ENCODE measurements around the gene ZBTB16. TPM values are rescaled to one million over a fixed set of nuclear protein-coding genes. Genes with fewer than 3 reads are reported as not detected.

Gene ZBTB16
- total and polyA plus RNA-seq, 12 donors, result 7.9 to 119 (median 53.2) TPM

GRCh38 chr11:114167771-114168448 is 108.4 kb downstream of the ZBTB16 start:
- H3K36me3 ChIP-seq (replicated peaks in 1 of 2), result no peaks in the 10 kb centered on the region
- H3K27me3 ChIP-seq, result no peaks in the 10 kb centered on the region
- H3K9me3 ChIP-seq (replicated peaks in 1 of 3), result no peaks in the 10 kb centered on the region
- 75 to 81% (median 78%) methylated on average over 11 of the region's 11 CpGs for WGBS, 4 donors
- no peak overlapping the region for H3K4me3 ChIP-seq
- TF ChIP-seq POLR2A (IDR thresholded peaks at IDR 0.05), result no peak
- TF ChIP-seq, protein P1, sequence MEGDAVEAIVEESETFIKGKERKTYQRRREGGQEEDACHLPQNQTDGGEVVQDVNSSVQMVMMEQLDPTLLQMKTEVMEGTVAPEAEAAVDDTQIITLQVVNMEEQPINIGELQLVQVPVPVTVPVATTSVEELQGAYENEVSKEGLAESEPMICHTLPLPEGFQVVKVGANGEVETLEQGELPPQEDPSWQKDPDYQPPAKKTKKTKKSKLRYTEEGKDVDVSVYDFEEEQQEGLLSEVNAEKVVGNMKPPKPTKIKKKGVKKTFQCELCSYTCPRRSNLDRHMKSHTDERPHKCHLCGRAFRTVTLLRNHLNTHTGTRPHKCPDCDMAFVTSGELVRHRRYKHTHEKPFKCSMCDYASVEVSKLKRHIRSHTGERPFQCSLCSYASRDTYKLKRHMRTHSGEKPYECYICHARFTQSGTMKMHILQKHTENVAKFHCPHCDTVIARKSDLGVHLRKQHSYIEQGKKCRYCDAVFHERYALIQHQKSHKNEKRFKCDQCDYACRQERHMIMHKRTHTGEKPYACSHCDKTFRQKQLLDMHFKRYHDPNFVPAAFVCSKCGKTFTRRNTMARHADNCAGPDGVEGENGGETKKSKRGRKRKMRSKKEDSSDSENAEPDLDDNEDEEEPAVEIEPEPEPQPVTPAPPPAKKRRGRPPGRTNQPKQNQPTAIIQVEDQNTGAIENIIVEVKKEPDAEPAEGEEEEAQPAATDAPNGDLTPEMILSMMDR (IDR thresholded peaks at IDR 0.05), result no peak
- intact Hi-C loops (cut with DNase I), result loop anchor here in 1 of 2 donors (5.0 kb wide), 1 partner anchor 106 kb away; no protein-coding TSS in a partner anchor
- peaks cover 97 to 99% of the 10 kb centered on the region in 2 donors for H3K4me1 ChIP-seq (replicated peaks in 1 of 2)
- peak in 1 of 7 donors; percentile 24 for DNase-seq
- peak overlapping the region; percentile 74 to 98 (median 96) for H3K27ac ChIP-seq

- H3K27ac ChIP-seq, result peak overlapping the region in 4 of 5 donors; percentile 93 to 98 (median 97)
- intact Hi-C loops (cut with DNase I), result loop anchor here in 1 of 2 donors (5.0 kb wide), 1 partner anchor 106 kb away; no protein-coding TSS in a partner anchor
- no peaks in the 10 kb centered on the region for H3K27me3 ChIP-seq
- H3K4me3 ChIP-seq, result no peak overlapping the region
- no peak for TF ChIP-seq POLR2A (IDR thresholded peaks at IDR 0.05)
- TF ChIP-seq, protein P1 (IDR thresholded peaks at IDR 0.05), result no peak
- H3K9me3 ChIP-seq (replicated peaks in 1 of 3), result no peaks in the 10 kb centered on the region
- 78 to 89% (median 81%) methylated on average over 1 of the region's 1 CpG for WGBS, 4 donors
- peaks cover 99% of the 10 kb centered on the region in 2 donors for H3K4me1 ChIP-seq (replicated peaks in 1 of 2)
- H3K36me3 ChIP-seq (replicated peaks in 1 of 2), result no peaks in the 10 kb centered on the region
- peak in 1 of 7 donors; percentile 16 for DNase-seq
Measured at GRCh38 chr11:114168691-114169090, 109.2 kb downstream of the ZBTB16 start.

DNA sequence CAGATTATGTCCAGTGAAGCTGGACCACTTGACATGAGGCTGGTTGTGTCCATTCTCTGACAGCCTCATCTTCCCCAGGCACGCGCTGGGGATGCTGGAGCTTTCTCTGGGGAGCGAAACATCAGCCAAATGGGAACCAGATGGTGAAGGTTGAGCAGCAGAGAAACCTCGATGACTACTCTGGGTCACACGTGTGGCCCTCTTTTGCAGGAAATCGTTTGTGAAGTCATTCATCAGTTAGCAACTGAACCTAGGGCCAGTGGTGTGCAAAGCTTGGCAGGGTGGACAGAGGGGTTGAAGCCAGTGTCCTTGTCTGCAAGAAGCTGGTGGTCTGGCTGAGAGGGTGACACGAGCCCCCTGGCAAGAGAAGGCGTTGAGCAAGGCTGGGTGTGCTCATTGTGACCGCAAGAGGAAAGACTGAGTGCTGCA is 109.8 kb downstream of the ZBTB16 start:
- H3K4me3 ChIP-seq, result no peak overlapping the region
- peak overlapping the region in 4 of 5 donors; percentile 93 to 98 (median 97) for H3K27ac ChIP-seq
- WGBS, 4 donors, result 72 to 81% (median 76%) methylated on average over 9 of the region's 9 CpGs
- H3K36me3 ChIP-seq (replicated peaks in 1 of 2), result no peaks in the 10 kb centered on the region
- no peaks in the 10 kb centered on the region for H3K27me3 ChIP-seq
- intact Hi-C loops (cut with DNase I), result loop anchor here in 1 of 2 donors (5.0 kb wide), 1 partner anchor 107 kb away; no protein-coding TSS in a partner anchor
- TF ChIP-seq, protein P1 (IDR thresholded peaks at IDR 0.05), result no peak
- TF ChIP-seq POLR2A (IDR thresholded peaks at IDR 0.05), result no peak
- peaks cover 99% of the 10 kb centered on the region in 2 donors for H3K4me1 ChIP-seq (replicated peaks in 1 of 2)
- DNase-seq, result peak in 1 of 7 donors; percentile 22
- no peaks in the 10 kb centered on the region for H3K9me3 ChIP-seq (replicated peaks in 1 of 3)

DNA sequence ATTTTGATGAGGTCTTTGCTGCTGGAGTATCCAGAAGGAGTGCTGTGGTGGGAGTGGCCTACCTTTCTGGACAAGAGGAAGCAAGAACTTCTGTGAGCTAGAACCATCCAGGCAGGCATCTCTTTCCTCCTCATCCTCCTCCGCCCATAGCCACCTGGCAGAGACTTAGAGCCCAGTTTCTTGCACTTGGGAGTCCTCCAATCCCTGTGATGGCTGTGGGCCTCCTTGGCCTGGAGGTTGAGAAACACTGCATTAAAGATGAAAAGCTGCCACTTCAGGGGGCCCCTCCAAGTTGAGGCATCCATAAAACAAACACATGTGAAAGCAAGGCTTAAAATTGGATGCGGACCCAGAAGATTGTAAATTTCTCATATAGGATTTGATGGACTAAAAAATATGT is 110.3 kb downstream of the ZBTB16 start:
- Histone ChIP-seq H3K27ac (peak overlapping the region in 4 of 5 donors; percentile 93 to 99 (median 96)), H3K27me3 (no peaks in the 10 kb centered on the region), H3K36me3 (replicated peaks in 1 of 2) (no peaks in the 10 kb centered on the region), H3K4me1 (replicated peaks in 1 of 2) (peaks cover 99% of the 10 kb centered on the region in 2 donors), H3K9me3 (replicated peaks in 1 of 3) (no peaks in the 10 kb centered on the region), H3K4me3 (no peak overlapping the region)
- intact Hi-C loops (cut with DNase I), result loop anchor here in 1 of 2 donors (5.0 kb wide), 1 partner anchor 108 kb away; no protein-coding TSS in a partner anchor
- TF ChIP-seq POLR2A (IDR thresholded peaks at IDR 0.05), result no peak
- TF ChIP-seq, protein P1 (IDR thresholded peaks at IDR 0.05), result no peak
- 81 to 100% (median 100%) methylated on average over 2 of the region's 2 CpGs for WGBS, 4 donors
- peak in 1 of 7 donors; percentile 21 for DNase-seq

Data from adrenal gland (tissue), 12 donors.